KOPT-K1 (cell line): ENCODE measurements around the gene HMGXB3.
"Not testable (repeated sequence)": the region's sequence is repeated elsewhere in the genome, so short reads cannot be mapped to it uniquely, and the experiment has no call there.

Source experiments
- H3K27ac ChIP-seq: fragments of 200-600 bp; sonication (generic); 2 replicates; pipeline ENCODE4 v1.5.1; 2016; ENCODE audit warnings: antibody characterized with exemption, mild to moderate bottlenecking, low read depth, low read length; ENCODE audit not compliant: poor library complexity, severe bottlenecking
- H3K36me3 ChIP-seq: fragments of 200-600 bp; sonication (generic); 2 replicates; pipeline ENCODE4 v1.5.1; 2017; ENCODE audit warnings: antibody characterized with exemption, mild to moderate bottlenecking, low read length, moderate library complexity; ENCODE audit not compliant: insufficient read depth
- H3K9me3 ChIP-seq: fragments of 200-600 bp; sonication (generic); 2 replicates; pipeline ENCODE4 v1.5.1; 2017; ENCODE audit warnings: antibody characterized with exemption, low read length, mild to moderate bottlenecking; ENCODE audit not compliant: insufficient read depth, poor library complexity, severe bottlenecking

Gene HMGXB3

GRCh38 chr5:150046031-150046430, 45.5 kb downstream of the HMGXB3 start:
- Histone ChIP-seq H3K9me3 (no peaks in the 10 kb centered on the region), H3K27ac (no peak overlapping the region), H3K36me3 (peaks cover 98% of the 10 kb centered on the region)

- H3K36me3 ChIP-seq = peaks cover 98% of the 10 kb centered on the region
- H3K27ac ChIP-seq = not testable (repeated sequence)
Measured at GRCh38 chr5:150050172-150050811, 49.8 kb downstream of the HMGXB3 start.

DNA sequence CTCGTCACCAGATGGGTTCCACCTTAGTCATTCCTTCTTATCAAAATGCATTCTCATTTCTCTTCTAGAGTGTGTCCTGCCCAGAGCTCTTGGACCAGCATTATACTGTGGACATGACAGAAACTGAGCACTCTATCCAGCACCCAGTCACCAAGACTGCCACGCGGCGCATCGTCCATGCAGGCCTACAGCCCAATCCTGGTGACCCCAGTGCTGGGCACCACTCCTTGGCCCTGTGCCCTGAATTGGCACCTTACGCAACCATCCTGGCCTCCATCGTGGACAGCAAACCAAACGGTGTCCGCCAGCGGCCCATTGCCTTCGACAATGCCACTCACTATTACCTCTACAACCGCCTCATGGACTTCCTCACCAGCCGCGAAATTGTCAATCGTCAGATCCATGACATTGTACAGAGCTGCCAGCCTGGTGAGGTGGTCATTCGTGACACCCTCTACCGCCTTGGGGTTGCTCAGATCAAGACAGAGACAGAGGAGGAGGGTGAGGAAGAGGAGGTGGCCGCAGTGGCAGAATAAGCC, 51.2 kb downstream of the HMGXB3 start:
- Histone ChIP-seq H3K36me3 (peaks cover 93% of the 10 kb centered on the region), H3K9me3 (no peaks in the 10 kb centered on the region), H3K27ac (no peak overlapping the region)

More at GRCh38 chr5:150050172-150050811, 49.8 kb downstream of the HMGXB3 start:
- H3K9me3 ChIP-seq = not testable (repeated sequence)

GRCh38 chr5:150052226-150052955, 51.9 kb downstream of the HMGXB3 start:
- Histone ChIP-seq H3K36me3 (peaks cover 87% of the 10 kb centered on the region), H3K9me3 (no peaks in the 10 kb centered on the region), H3K27ac (no peak overlapping the region)

DNA sequence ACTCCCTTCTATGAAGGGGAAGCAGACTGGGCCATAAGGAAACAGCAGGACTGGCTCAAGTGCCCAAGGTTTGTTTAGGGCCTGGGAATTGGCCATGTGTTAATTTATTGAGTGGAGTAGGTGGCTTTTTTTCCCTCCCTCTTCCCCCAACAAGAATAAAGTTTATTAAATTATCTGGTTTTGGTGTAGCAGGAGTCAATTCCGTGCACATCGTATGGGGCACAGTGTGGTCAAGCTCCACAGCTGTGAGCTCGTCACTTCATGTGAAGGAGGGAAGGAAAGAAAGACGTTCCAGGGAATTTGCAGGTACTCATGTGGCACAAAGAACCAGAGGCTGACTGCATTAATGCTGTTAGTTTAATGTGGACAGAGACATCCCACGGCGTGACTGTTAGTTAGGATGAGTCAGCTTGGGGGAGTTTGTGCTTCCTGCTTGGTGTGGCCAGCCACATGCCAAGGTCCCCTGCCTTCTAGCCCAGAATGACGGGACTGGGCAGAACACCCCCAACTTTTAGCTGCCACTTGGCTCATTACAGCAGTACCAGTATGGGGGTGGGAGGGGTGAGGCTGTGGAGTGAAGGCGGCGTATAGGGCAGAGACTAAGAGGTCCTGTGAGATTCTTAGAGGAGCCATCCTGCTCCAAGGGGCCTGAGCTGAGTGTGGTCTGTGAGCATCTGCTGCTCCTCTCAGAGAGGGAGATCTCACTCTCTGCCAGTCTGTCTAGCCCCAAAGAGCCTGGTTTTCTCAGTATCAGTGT, 52.6 kb downstream of the HMGXB3 start:
- Histone ChIP-seq H3K9me3 (no peaks in the 10 kb centered on the region), H3K27ac (no peak overlapping the region), H3K36me3 (peaks cover 79% of the 10 kb centered on the region)

GRCh38 chr5:150053713-150054392, 53.3 kb downstream of the HMGXB3 start:
- Histone ChIP-seq H3K9me3 (no peaks in the 10 kb centered on the region), H3K36me3 (peaks cover 72% of the 10 kb centered on the region), H3K27ac (no peak overlapping the region)

- H3K36me3 ChIP-seq = peaks cover 65% of the 10 kb centered on the region
- no peak overlapping the region for H3K27ac ChIP-seq
- H3K9me3 ChIP-seq = no peaks in the 10 kb centered on the region
Measured at GRCh38 chr5:150054569-150054968, 54.0 kb downstream of the HMGXB3 start.

DNA sequence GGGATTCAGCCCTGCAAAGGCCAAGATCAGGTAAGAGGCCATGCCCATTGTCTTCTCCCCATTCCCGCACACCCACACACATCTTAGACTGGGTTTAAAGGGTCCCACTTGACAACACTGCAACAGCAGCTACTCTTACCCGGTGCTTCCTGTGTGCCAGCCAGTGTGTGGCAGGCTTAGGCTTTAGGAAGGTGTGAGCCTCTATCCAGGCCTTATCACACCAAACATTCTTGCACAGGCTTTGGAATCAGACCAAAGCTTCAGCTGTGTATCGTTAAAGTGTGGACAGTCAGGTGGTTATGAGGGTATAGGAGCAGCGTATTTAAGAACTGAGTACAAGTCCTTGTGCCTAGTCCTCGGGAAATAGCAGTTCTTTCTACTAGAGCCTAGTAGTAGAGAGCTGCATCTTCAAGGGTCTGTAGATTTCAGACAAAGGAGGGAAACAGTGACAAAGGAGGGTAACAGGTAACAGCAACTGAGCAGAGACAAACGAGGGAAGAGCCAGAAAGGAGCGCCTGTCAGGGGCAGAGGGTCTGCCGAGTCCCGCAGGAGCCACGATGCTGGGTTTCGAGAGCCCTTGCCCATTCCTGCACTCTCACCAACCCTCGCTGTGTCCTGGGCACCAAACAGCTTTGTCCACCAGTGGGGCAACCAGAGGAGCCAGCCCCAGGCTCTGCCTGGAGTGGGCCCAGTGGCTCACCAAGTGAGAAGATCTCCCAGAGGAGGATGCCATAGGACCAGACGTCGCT, 55.0 kb downstream of the HMGXB3 start:
- H3K36me3 ChIP-seq = peaks cover 56% of the 10 kb centered on the region

DNA sequence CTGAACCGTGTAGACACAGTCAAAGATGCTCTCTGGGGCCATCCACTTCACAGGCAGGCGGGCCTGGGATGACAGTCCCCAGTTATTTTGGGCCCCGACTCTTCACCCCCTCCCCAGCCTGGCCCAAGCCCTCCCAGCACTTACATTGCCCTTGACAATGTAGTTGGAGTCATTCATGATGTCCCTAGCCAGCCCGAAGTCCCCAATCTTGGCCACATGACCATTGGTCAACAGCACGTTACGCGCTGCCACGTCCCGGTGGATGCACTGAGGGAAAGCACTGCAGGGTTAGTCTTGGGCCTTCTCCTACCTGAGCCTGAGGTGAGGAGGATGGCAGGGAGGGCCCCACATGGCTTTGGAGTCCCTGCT, 55.5 kb downstream of the HMGXB3 start:
- no peak overlapping the region for H3K27ac ChIP-seq
- H3K9me3 ChIP-seq = no peaks in the 10 kb centered on the region
- peaks cover 50% of the 10 kb centered on the region for H3K36me3 ChIP-seq

More for the DNA sequence above, 55.0 kb downstream of the HMGXB3 start:
- H3K27ac ChIP-seq = no peak overlapping the region
- H3K9me3 ChIP-seq = no peaks in the 10 kb centered on the region

DNA sequence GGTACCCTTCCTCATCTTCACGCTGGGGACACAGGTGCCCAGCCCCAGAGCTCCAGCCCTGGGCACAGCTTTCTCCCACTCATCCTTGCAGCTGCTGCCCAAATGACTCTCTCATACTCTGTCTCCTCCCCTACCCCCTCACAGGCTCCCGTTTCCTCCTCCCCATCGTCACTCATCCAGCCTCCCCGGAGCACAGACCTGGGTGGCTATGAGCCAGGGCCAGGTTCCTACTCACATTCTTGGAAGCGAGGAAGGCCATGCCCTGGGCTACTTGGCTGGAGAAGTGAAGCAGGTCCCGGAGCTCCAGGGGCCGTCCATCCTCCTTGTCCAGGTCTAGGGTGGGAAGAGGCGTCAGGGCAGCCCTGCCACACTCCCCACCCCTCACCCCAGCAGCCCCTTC, 56.5 kb downstream of the HMGXB3 start:
- H3K9me3 ChIP-seq = no peaks in the 10 kb centered on the region
- no peak overlapping the region for H3K27ac ChIP-seq

DNA sequence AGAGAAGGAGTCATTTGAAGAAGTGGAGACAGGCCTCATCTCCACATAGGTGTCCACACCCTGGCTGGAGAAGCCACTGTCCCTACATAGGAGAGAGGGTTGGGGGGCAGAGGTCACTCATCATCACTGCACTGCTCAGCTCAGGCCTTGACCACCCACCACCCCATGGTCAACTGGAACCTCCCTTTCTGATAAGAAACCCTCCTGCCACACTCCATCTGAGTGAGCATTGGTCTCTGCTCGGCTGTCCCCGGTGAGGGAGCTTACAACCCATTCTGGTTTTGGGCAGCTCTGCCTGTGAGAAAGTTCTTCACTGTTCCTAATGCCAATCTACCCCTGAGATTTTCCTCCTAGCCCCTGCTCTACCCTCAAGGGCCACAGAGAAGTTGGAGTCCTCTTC, 57.0 kb downstream of the HMGXB3 start:
- H3K27ac ChIP-seq = no peak overlapping the region
- H3K9me3 ChIP-seq = no peaks in the 10 kb centered on the region
- H3K36me3 ChIP-seq = peaks cover 36% of the 10 kb centered on the region

More for the DNA sequence above, 56.5 kb downstream of the HMGXB3 start:
- peaks cover 40% of the 10 kb centered on the region for H3K36me3 ChIP-seq

- H3K9me3 ChIP-seq = no peaks in the 10 kb centered on the region
- H3K27ac ChIP-seq = no peak overlapping the region
- H3K36me3 ChIP-seq = peaks cover 31% of the 10 kb centered on the region
Measured at GRCh38 chr5:150057996-150058395, 57.5 kb downstream of the HMGXB3 start.

GRCh38 chr5:150058480-150059126, 58.1 kb downstream of the HMGXB3 start:
- Histone ChIP-seq H3K9me3 (no peaks in the 10 kb centered on the region), H3K36me3 (peaks cover 25% of the 10 kb centered on the region), H3K27ac (no peak overlapping the region)

- peaks cover 14% of the 10 kb centered on the region for H3K36me3 ChIP-seq
- H3K27ac ChIP-seq = no peak overlapping the region
Measured at GRCh38 chr5:150059623-150060022, 59.1 kb downstream of the HMGXB3 start.

More at GRCh38 chr5:150059623-150060022, 59.1 kb downstream of the HMGXB3 start:
- H3K9me3 ChIP-seq = no peaks in the 10 kb centered on the region
